Psoas muscle (tissue), 8 donors: ENCODE measurements around the gene DAPP1. TPM values are rescaled to one million over a fixed set of nuclear protein-coding genes. Genes with fewer than 3 reads are reported as not detected.

ENCODE experiments used
- ATAC-seq, 4 donors: fragments of 200-7000 bp; cut with Tn5 transposase; one replicate each; pipeline ENCODE4 v1.9.1; 2020; ENCODE audit warnings: moderate library complexity in 3 of 4, mild to moderate bottlenecking in 2 of 4
- DNase-seq, 2 donors: peaks; one replicate each; pipeline ENCODE4 v3.0.0-alpha.2; 2020
- H3K27ac ChIP-seq: fragments of 200-600 bp; one replicate; pipeline ENCODE4 v1.8.0; 2022
- H3K27me3 ChIP-seq, 3 donors: fragments of 200-600 bp in 1 of 3; one replicate each; pipeline versions ENCODE4 v1.6.1 to v1.8.0; 2013 to 2022; ENCODE audit warnings: low read length in 2 of 3, mild to moderate bottlenecking in 2 of 3, moderate library complexity in 1 of 3; ENCODE audit not compliant: insufficient read depth in 3 of 3
- H3K36me3 ChIP-seq, 2 donors: fragments of 200-600 bp in 1 of 2; one replicate each; pipeline versions ENCODE4 v1.6.1 to v1.8.0; 2013 to 2022; ENCODE audit warnings: low read depth in 1 of 2, mild to moderate bottlenecking in 1 of 2, moderate library complexity in 1 of 2; ENCODE audit not compliant: insufficient read depth in 1 of 2
- H3K4me1 ChIP-seq: fragments of 200-600 bp; one replicate; pipeline ENCODE4 v1.8.0; 2022
- H3K4me3 ChIP-seq: fragments of 200-600 bp; one replicate; pipeline ENCODE4 v1.8.0; 2022; ENCODE audit warnings: mild to moderate bottlenecking
- H3K9me3 ChIP-seq: fragments of 200-600 bp; one replicate; pipeline ENCODE4 v1.8.0; 2022
- WGBS, 3 donors: extraction: QIAGEN DNeasy Blood & Tissue Kit; methylation state at CpG; one replicate each; pipeline versions ENCODE4 v1.1.6 to v1.1.7; 2013; 5-methylcytosine and 5-hydroxymethylcytosine counted together
- intact Hi-C, 2 donors: fragments of 100-400 bp; cut with DNase I; formaldehyde crosslinking; loops; one replicate each; pipeline versions ENCODE4 v1.11.0 to v1.14.2; 2022
- polyA plus RNA-seq, 3 donors: library from polyadenylated mRNA; stranded (reverse); fragments of 200-250 nt; gene quantifications; one replicate each; pipeline ENCODE4 v1.2.3, GENCODE V29; 2013
- total RNA-seq, 4 donors: library from RNA; stranded (reverse); fragmentation: NEBNext Ultra II Directional in 2 of 4; extraction: Animal tissue kit (Norgen Biotek cat#: 25700) in 2 of 4; gene quantifications; one replicate each; pipeline versions ENCODE4 v1.2.1 to v1.2.4, GENCODE V29; 2021 to 2023
- TF ChIP-seq, protein P1 (sequence below): fragments of 200-600 bp; IDR thresholded peaks from one replicate; pipeline ENCODE4 v1.8.0; 2022; ENCODE audit warnings: antibody characterized with exemption
- donor health status: healthy with polysubstance abuse.
- donor health status: DM: no; HTN: no; CAD: no; lungs with moderate emphysema.
- donor health status: Bipolar disorder and iron deficiency.
- donor health status: healthy.
- donor health status: DM: yes; HTN: yes; CAD: no.
- donor health status: DM: no; HTN: no; CAD: no.
- donor health status: DM: no; HTN: no; CAD: no.
- donor health status: DM: yes; HTN: yes; CAD: no.

DAPP1 gene
- total and polyA plus RNA-seq, 7 donors: 0.06 to 1.3 (median 0.52) TPM

GRCh38 chr4:99838927-99839326 lies 22.3 kb downstream of the DAPP1 start:
- no peaks in the 10 kb centered on the region for H3K4me1 ChIP-seq
- DNase-seq: no peak
- intact Hi-C loops: no loop called here
- H3K27me3 ChIP-seq: no peaks in the 10 kb centered on the region
- no peaks in the 10 kb centered on the region for H3K9me3 ChIP-seq
- no peak overlapping the region for H3K4me3 ChIP-seq
- 60 to 86% (median 86%) methylated on average over 2 of the region's 2 CpGs for WGBS, 3 donors
- ATAC-seq: no peak
- TF ChIP-seq, protein P1, sequence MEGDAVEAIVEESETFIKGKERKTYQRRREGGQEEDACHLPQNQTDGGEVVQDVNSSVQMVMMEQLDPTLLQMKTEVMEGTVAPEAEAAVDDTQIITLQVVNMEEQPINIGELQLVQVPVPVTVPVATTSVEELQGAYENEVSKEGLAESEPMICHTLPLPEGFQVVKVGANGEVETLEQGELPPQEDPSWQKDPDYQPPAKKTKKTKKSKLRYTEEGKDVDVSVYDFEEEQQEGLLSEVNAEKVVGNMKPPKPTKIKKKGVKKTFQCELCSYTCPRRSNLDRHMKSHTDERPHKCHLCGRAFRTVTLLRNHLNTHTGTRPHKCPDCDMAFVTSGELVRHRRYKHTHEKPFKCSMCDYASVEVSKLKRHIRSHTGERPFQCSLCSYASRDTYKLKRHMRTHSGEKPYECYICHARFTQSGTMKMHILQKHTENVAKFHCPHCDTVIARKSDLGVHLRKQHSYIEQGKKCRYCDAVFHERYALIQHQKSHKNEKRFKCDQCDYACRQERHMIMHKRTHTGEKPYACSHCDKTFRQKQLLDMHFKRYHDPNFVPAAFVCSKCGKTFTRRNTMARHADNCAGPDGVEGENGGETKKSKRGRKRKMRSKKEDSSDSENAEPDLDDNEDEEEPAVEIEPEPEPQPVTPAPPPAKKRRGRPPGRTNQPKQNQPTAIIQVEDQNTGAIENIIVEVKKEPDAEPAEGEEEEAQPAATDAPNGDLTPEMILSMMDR: no peak
- H3K27ac ChIP-seq: no peak overlapping the region
- no peaks in the 10 kb centered on the region for H3K36me3 ChIP-seq

- TF ChIP-seq, protein P1: no peak
- Histone ChIP-seq H3K4me3 (no peak overlapping the region), H3K9me3 (no peaks in the 10 kb centered on the region), H3K27me3 (no peaks in the 10 kb centered on the region), H3K4me1 (no peaks in the 10 kb centered on the region), H3K27ac (no peak overlapping the region), H3K36me3 (no peaks in the 10 kb centered on the region)
- ATAC-seq (no peak), DNase-seq (no peak)
- 88 to 94% (median 90%) methylated on average over 4 of the region's 4 CpGs for WGBS, 3 donors
- intact Hi-C loops: no loop called here
Observed at GRCh38 chr4:99841129-99841528, 24.5 kb downstream of the DAPP1 start.

DNA sequence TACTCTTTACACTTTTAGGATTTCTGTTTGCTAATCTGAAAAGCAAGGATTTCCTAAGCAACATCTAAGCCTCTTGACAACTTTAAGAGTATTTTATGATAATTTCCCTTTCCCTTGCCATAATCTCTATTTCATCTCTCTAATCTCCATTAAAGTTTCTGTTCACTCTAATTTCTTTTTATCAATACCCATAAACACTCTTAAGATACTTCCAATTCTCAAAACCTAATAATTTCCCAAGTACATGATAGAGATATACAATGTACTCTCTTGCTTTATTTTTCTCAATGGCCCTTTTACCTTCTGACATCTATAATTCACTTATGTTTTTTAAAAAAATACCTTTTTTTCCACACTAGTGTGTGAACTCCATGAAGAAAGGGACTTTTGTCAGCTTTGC lies 26.8 kb downstream of the DAPP1 start:
- no peaks in the 10 kb centered on the region for H3K36me3 ChIP-seq
- H3K4me1 ChIP-seq: no peaks in the 10 kb centered on the region
- TF ChIP-seq, protein P1: no peak
- no peak overlapping the region for H3K27ac ChIP-seq
- ATAC-seq (no peak), DNase-seq (no peak)
- intact Hi-C loops: no loop called here
- no peaks in the 10 kb centered on the region for H3K9me3 ChIP-seq
- no peak overlapping the region for H3K4me3 ChIP-seq
- no peaks in the 10 kb centered on the region for H3K27me3 ChIP-seq

- Histone ChIP-seq H3K27ac (no peak overlapping the region), H3K4me1 (no peaks in the 10 kb centered on the region), H3K4me3 (no peak overlapping the region), H3K36me3 (no peaks in the 10 kb centered on the region), H3K9me3 (no peaks in the 10 kb centered on the region), H3K27me3 (no peaks in the 10 kb centered on the region)
- no peak for DNase-seq
- intact Hi-C loops: no loop called here
- TF ChIP-seq, protein P1: no peak
- WGBS, 3 donors: 86 to 89% (median 86%) methylated on average over 7 of the region's 7 CpGs
- ATAC-seq: no peak
Observed at GRCh38 chr4:99844048-99844447, 27.4 kb downstream of the DAPP1 start.

DNA sequence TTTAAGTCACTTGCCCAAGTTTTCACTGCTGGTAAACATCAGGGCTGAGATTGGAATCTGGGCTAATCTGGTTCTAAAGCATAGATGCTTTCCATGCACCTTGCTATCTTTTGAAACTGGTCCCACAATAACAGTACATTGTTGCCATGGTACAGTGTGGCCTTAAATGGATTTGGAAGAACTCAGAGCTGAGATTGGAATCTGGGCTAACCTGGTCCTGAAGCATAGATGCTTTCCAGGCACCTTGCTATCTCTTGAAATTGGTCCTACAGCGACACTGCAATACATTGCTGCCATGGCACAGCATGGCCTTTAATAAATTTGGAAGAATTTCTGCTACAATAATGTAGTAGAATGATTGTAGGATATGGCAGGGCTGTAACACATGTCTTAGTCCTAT lies 28.6 kb downstream of the DAPP1 start:
- H3K27me3 ChIP-seq: no peaks in the 10 kb centered on the region
- 90 to 91% (median 90%) methylated on average over 1 of the region's 1 CpG for WGBS, 3 donors
- intact Hi-C loops: no loop called here

More for the DNA sequence above, 28.6 kb downstream of the DAPP1 start:
- Histone ChIP-seq H3K36me3 (no peaks in the 10 kb centered on the region), H3K4me1 (no peaks in the 10 kb centered on the region), H3K4me3 (no peak overlapping the region), H3K27ac (no peak overlapping the region), H3K9me3 (no peaks in the 10 kb centered on the region)
- ATAC-seq (no peak), DNase-seq (no peak)
- TF ChIP-seq, protein P1: no peak
